WTC11 (cell line): ENCODE measurements around the gene MYF6. TPM values are rescaled to one million over a fixed set of nuclear protein-coding genes. Genes with fewer than 3 reads are reported as not detected.

Source experiments
- ATAC-seq: fragments of 200-7000 bp; cut with Tn5 transposase; 2 replicates; pipeline ENCODE4 v1.10.0; 2021; ENCODE audit warnings: mild to moderate bottlenecking, moderate library complexity
- CTCF ChIA-PET: fragments of 300-600 bp; sonication (Branson Sonifier 250); formaldehyde crosslinking; loops from one replicate; lab custom pipeline; 2021; ENCODE audit warnings: antibody characterized with exemption; lab: Charles Lee
- POLR2A ChIA-PET: fragments of 350-600 bp; sonication (Branson Sonifier 250); formaldehyde crosslinking; loops from one replicate; lab custom pipeline; 2021; ENCODE audit warnings: antibody characterized with exemption; lab: Charles Lee
- DNase-seq: peaks from one replicate; pipeline ENCODE4 v3.0.0; 2021; ENCODE audit warnings: low spot score
- H3K27ac Mint-ChIP-seq: 2 replicates; pipeline ENCODE4 v1.8.0; 2021; ENCODE audit warnings: mixed read lengths
- H3K27me3 Mint-ChIP-seq: 2 replicates; pipeline ENCODE4 v1.8.0; 2021; ENCODE audit warnings: low read depth, mild to moderate bottlenecking, moderate library complexity, mixed read lengths
- H3K36me3 Mint-ChIP-seq: 2 replicates; pipeline ENCODE4 v1.8.0; 2021; ENCODE audit warnings: mixed read lengths
- H3K4me1 Mint-ChIP-seq: 2 replicates; pipeline ENCODE4 v1.8.0; 2022; ENCODE audit warnings: mixed read lengths
- H3K4me3 Mint-ChIP-seq: 2 replicates; pipeline ENCODE4 v1.8.0; 2021; ENCODE audit warnings: mild to moderate bottlenecking, moderate library complexity, mixed read lengths
- H3K9me3 Mint-ChIP-seq: 2 replicates; pipeline ENCODE4 v1.8.0; 2021; ENCODE audit warnings: mixed read lengths
- AFF4 ChIP-seq: sonication (generic); formaldehyde crosslinking; IDR thresholded peaks from 2 replicates; pipeline ENCODE4 v1.8.1; 2023; ENCODE audit warnings: mild to moderate bottlenecking, missing genetic modification reagents, borderline replicate concordance
- ARID4B ChIP-seq: sonication (generic); formaldehyde crosslinking; IDR thresholded peaks from 2 replicates; pipeline ENCODE4 v1.8.0; 2023; ENCODE audit warnings: missing genetic modification reagents, mild to moderate bottlenecking, borderline replicate concordance
- ATF3 ChIP-seq: sonication (generic); formaldehyde crosslinking; conservative IDR thresholded peaks from 2 replicates; pipeline ENCODE4 v1.8.1; 2022; ENCODE audit warnings: mild to moderate bottlenecking, missing genetic modification reagents
- CBFB ChIP-seq: sonication (generic); formaldehyde crosslinking; IDR thresholded peaks from 2 replicates; pipeline ENCODE4 v1.8.1; 2022; ENCODE audit warnings: mild to moderate bottlenecking, low read depth, missing genetic modification reagents
- ELF4 ChIP-seq: sonication (generic); formaldehyde crosslinking; IDR thresholded peaks from 2 replicates; pipeline ENCODE4 v1.8.1; 2022; ENCODE audit warnings: low read depth, mild to moderate bottlenecking, moderate library complexity, missing genetic modification reagents
- ERG ChIP-seq: fragments of 250-450 bp; sonication (Bioruptor Pico); IDR thresholded peaks from 2 replicates; pipeline ENCODE4 v1.8.0; 2021; ENCODE audit warnings: mild to moderate bottlenecking
- FOXK1 ChIP-seq: sonication (generic); formaldehyde crosslinking; IDR thresholded peaks from 2 replicates; pipeline ENCODE4 v1.8.0; 2022; ENCODE audit warnings: mild to moderate bottlenecking, moderate library complexity, missing genetic modification reagents
- GRHL2 ChIP-seq: fragments of 250-450 bp; sonication (Bioruptor Pico); IDR thresholded peaks from 2 replicates; pipeline ENCODE4 v1.8.0; 2022; ENCODE audit warnings: mild to moderate bottlenecking, moderate library complexity; ENCODE audit not compliant: insufficient replicate concordance, severe bottlenecking
- IRF2 ChIP-seq: sonication (generic); formaldehyde crosslinking; IDR thresholded peaks from 2 replicates; pipeline ENCODE4 v1.8.0; 2022; ENCODE audit warnings: low read depth, missing genetic modification reagents, borderline replicate concordance
- KAT7 ChIP-seq: sonication (generic); formaldehyde crosslinking; IDR thresholded peaks from 2 replicates; pipeline ENCODE4 v1.8.1; 2023; ENCODE audit warnings: missing genetic modification reagents, mild to moderate bottlenecking, borderline replicate concordance
- MYBL2 ChIP-seq: sonication (generic); formaldehyde crosslinking; IDR thresholded peaks from 2 replicates; pipeline ENCODE4 v1.8.1; 2023; ENCODE audit warnings: mild to moderate bottlenecking, moderate library complexity, missing genetic modification reagents
- PRRX2 ChIP-seq: fragments of 250-450 bp; sonication (Bioruptor Pico); IDR thresholded peaks from 2 replicates; pipeline ENCODE4 v1.8.0; 2021; ENCODE audit warnings: mild to moderate bottlenecking
- SMAD3 ChIP-seq: sonication (generic); formaldehyde crosslinking; IDR thresholded peaks from 2 replicates; pipeline ENCODE4 v1.8.0; 2022; ENCODE audit warnings: missing genetic modification reagents, mild to moderate bottlenecking, borderline replicate concordance
- SOX15 ChIP-seq: fragments of 250-450 bp; sonication (Bioruptor Pico); IDR thresholded peaks from 2 replicates; pipeline ENCODE4 v1.9.0; 2021; ENCODE audit warnings: mild to moderate bottlenecking
- SP1 ChIP-seq: sonication (generic); formaldehyde crosslinking; conservative IDR thresholded peaks from 2 replicates; pipeline ENCODE4 v1.8.1; 2022; ENCODE audit warnings: missing genetic modification reagents
- ZMAT4 ChIP-seq: fragments of 250-450 bp; sonication (Bioruptor Pico); IDR thresholded peaks from 2 replicates; pipeline ENCODE4 v1.9.0; 2021; ENCODE audit warnings: mild to moderate bottlenecking
- ZNF138 ChIP-seq: sonication (generic); formaldehyde crosslinking; conservative IDR thresholded peaks from 2 replicates; pipeline ENCODE4 v1.8.1; 2022; ENCODE audit warnings: mild to moderate bottlenecking, moderate library complexity, missing genetic modification reagents
- ZNF232 ChIP-seq: sonication (generic); formaldehyde crosslinking; IDR thresholded peaks from 2 replicates; pipeline ENCODE4 v1.8.0; 2022; ENCODE audit warnings: mild to moderate bottlenecking, missing genetic modification reagents
- ZNF416 ChIP-seq: fragments of 250-450 bp; sonication (Bioruptor Pico); IDR thresholded peaks from 2 replicates; pipeline ENCODE4 v1.9.0; 2021; ENCODE audit warnings: mild to moderate bottlenecking, inconsistent platforms
- total RNA-seq: library from RNA; stranded (reverse); gene quantifications from 3 replicates; pipeline ENCODE4 v1.2.3, GENCODE V29; 2021

Gene MYF6
- total RNA-seq, 1 experiment from 2014 or later, result 0.15 TPM

- Mint-ChIP-seq H3K27ac (no peak overlapping the region), H3K36me3 (no peaks in the 10 kb centered on the region), H3K27me3 (no peaks in the 10 kb centered on the region), H3K9me3 (no peaks in the 10 kb centered on the region), H3K4me3 (no peak overlapping the region), H3K4me1 (peaks cover 9% of the 10 kb centered on the region)
- ChIA-PET CTCF (no interaction called here), POLR2A (no interaction called here)
- ATAC-seq (no peak), DNase-seq (no peak)
- no peak for TF ChIP-seq ZNF232
- no peak for TF ChIP-seq GRHL2 (CRISPR knock-in tag)
- TF ChIP-seq CBFB, result no peak
- no peak for TF ChIP-seq SP1 (CRISPR knock-in tag)
- no peak for TF ChIP-seq SOX15
Measured at GRCh38 chr12:80677994-80678393, 29.4 kb upstream of the MYF6 start.

- peaks cover 20% of the 10 kb centered on the region for H3K4me1 Mint-ChIP-seq
- POLR2A ChIA-PET, result no interaction called here
- DNase-seq, result no peak
- H3K36me3 Mint-ChIP-seq, result no peaks in the 10 kb centered on the region
- no peak overlapping the region for H3K4me3 Mint-ChIP-seq
- CTCF ChIA-PET, result no interaction called here
- no peak overlapping the region for H3K27ac Mint-ChIP-seq
- no peaks in the 10 kb centered on the region for H3K9me3 Mint-ChIP-seq
- H3K27me3 Mint-ChIP-seq, result no peaks in the 10 kb centered on the region
- ATAC-seq, result no peak
- TF ChIP-seq PRRX2 (CRISPR knock-in tag), result no peak
- no peak for TF ChIP-seq ELF4 (CRISPR knock-in tag)
Measured at GRCh38 chr12:80679346-80680131, 27.9 kb upstream of the MYF6 start.

- TF ChIP-seq ZNF138 (CRISPR knock-in tag) (no peak), CBFB (no peak), ARID4B (CRISPR knock-in tag) (no peak), ERG (CRISPR knock-in tag) (no peak)
- no peak overlapping the region for H3K4me3 Mint-ChIP-seq
Measured at GRCh38 chr12:80681287-80681686, 26.1 kb upstream of the MYF6 start.

GRCh38 chr12:80681786-80682185 lies 25.6 kb upstream of the MYF6 start:
- Mint-ChIP-seq H3K27me3 (no peaks in the 10 kb centered on the region), H3K4me1 (peaks cover 16% of the 10 kb centered on the region), H3K9me3 (peaks cover 2% of the 10 kb centered on the region), H3K4me3 (no peak overlapping the region), H3K36me3 (no peaks in the 10 kb centered on the region), H3K27ac (no peak overlapping the region)
- ATAC-seq (no peak), DNase-seq (no peak)
- ChIA-PET CTCF (interaction anchor here (0.8 to 1.2 kb wide), 1 partner anchor 49 kb away, joined by 3 read pairs; no protein-coding TSS in a partner anchor), POLR2A (no interaction called here)
- no peak for TF ChIP-seq ZMAT4
- TF ChIP-seq AFF4 (CRISPR knock-in tag), result no peak
- TF ChIP-seq MYBL2 (CRISPR knock-in tag), result no peak
- TF ChIP-seq SMAD3, result no peak
- TF ChIP-seq IRF2 (CRISPR knock-in tag), result no peak
- TF ChIP-seq KAT7 (CRISPR knock-in tag), result no peak
- TF ChIP-seq FOXK1 (CRISPR knock-in tag), result no peak
- TF ChIP-seq ZNF416 (CRISPR knock-in tag), result no peak
- no peak for TF ChIP-seq PRRX2 (CRISPR knock-in tag)
- TF ChIP-seq ATF3, result no peak

More at GRCh38 chr12:80681287-80681686, 26.1 kb upstream of the MYF6 start:
- H3K9me3 Mint-ChIP-seq, result no peaks in the 10 kb centered on the region
- H3K27ac Mint-ChIP-seq, result no peak overlapping the region
- ChIA-PET POLR2A (no interaction called here), CTCF (interaction anchor here (0.8 kb wide), 1 partner anchor 48 kb away, joined by 3 read pairs; no protein-coding TSS in a partner anchor)
- H3K4me1 Mint-ChIP-seq, result peaks cover 16% of the 10 kb centered on the region
- ATAC-seq (no peak), DNase-seq (no peak)
- H3K36me3 Mint-ChIP-seq, result no peaks in the 10 kb centered on the region
- no peaks in the 10 kb centered on the region for H3K27me3 Mint-ChIP-seq
